Keratinocyte (primary cell): ENCODE measurements around the gene CSNK1G2. TPM values are rescaled to one million over a fixed set of nuclear protein-coding genes. Genes with fewer than 3 reads are reported as not detected.

Experiments
- DNase-seq: peaks from one replicate; pipeline ENCODE4 v3.0.0-alpha.2; 2011; ENCODE audit warnings: low read depth, missing footprints, low spot score
- FAIRE-seq: peaks from 2 replicates; lab custom pipeline; 2011; peaks lifted over from hg19 to GRCh38; lab: Jason Lieb, UNC
- H2AFZ ChIP-seq: 2 replicates; pipeline ENCODE4 v1.6.0; 2012; ENCODE audit warnings: low read length, control low read depth, inconsistent platforms; ENCODE audit not compliant: control insufficient read depth
- H3K27ac ChIP-seq: 2 replicates; pipeline ENCODE4 v1.5.1; 2011; ENCODE audit warnings: low read length; ENCODE audit not compliant: control insufficient read depth, insufficient read depth
- H3K27me3 ChIP-seq: 3 replicates; pipeline ENCODE4 v1.6.0; 2011; ENCODE audit warnings: low read length; ENCODE audit not compliant: control insufficient read depth, insufficient read depth; ENCODE audit errors: extremely low read depth
- H3K36me3 ChIP-seq, 2 experiments: 2 replicates in 1 of 2; 3 replicates in 1 of 2; pipeline ENCODE4 v1.5.1; 2011; ENCODE audit warnings: low read length in 2 of 2, mild to moderate bottlenecking in 1 of 2; ENCODE audit not compliant: control insufficient read depth in 2 of 2, insufficient read depth in 2 of 2; ENCODE audit errors: extremely low read depth in 1 of 2
- H3K4me1 ChIP-seq: 3 replicates; pipeline ENCODE4 v1.5.1; 2011; ENCODE audit warnings: low read length; ENCODE audit not compliant: control insufficient read depth, insufficient read depth; ENCODE audit errors: extremely low read depth
- H3K4me2 ChIP-seq: 3 replicates; pipeline ENCODE4 v1.6.0; 2011; ENCODE audit warnings: low read depth, low read length; ENCODE audit not compliant: control insufficient read depth, insufficient read depth; ENCODE audit errors: extremely low read depth
- H3K4me3 ChIP-seq, 3 experiments: fragments of 200-600 bp in 1 of 3; sonication (generic) in 1 of 3; 2 replicates in 2 of 3; 3 replicates in 1 of 3; pipeline ENCODE4 v1.5.1; 2011 to 2016; ENCODE audit warnings: low read length in 3 of 3, mild to moderate bottlenecking in 3 of 3, control low read depth in 2 of 3, inconsistent platforms in 1 of 3, low read depth in 1 of 3, mixed read lengths in 1 of 3, mixed run types in 1 of 3, moderate library complexity in 1 of 3; ENCODE audit not compliant: control insufficient read depth in 2 of 3, insufficient read depth in 2 of 3; ENCODE audit errors: extremely low read depth in 1 of 3
- H3K79me2 ChIP-seq: 2 replicates; pipeline ENCODE4 v1.6.0; 2012; ENCODE audit warnings: low read length; ENCODE audit not compliant: control insufficient read depth, insufficient read depth
- H3K9ac ChIP-seq: 3 replicates; pipeline ENCODE4 v1.6.0; 2011; ENCODE audit warnings: low read length; ENCODE audit not compliant: control insufficient read depth, insufficient read depth; ENCODE audit errors: extremely low read depth
- H3K9me1 ChIP-seq: 3 replicates; pipeline ENCODE4 v1.6.0; 2011; ENCODE audit warnings: low read length; ENCODE audit not compliant: control insufficient read depth, insufficient read depth; ENCODE audit errors: extremely low read depth
- H3K9me3 ChIP-seq: 2 replicates; pipeline ENCODE4 v1.5.1; 2012; ENCODE audit warnings: low read depth, low read length; ENCODE audit not compliant: control insufficient read depth
- H4K20me1 ChIP-seq: 3 replicates; pipeline ENCODE4 v1.6.0; 2011; ENCODE audit warnings: low read length; ENCODE audit not compliant: control insufficient read depth, insufficient read depth; ENCODE audit errors: extremely low read depth
- EZH2 ChIP-seq: IDR thresholded peaks from one replicate; pipeline ENCODE4 v1.6.1; 2012; ENCODE audit warnings: inconsistent platforms, mild to moderate bottlenecking, low read length, moderate library complexity
- dilution Hi-C: fragments of 300-500 bp; cut with MboI; formaldehyde crosslinking; loops from one replicate; pipeline ENCODE4 v1.7.0; 2020; ENCODE audit warnings: low sequenced_read_pairs; ENCODE audit not compliant: extremely low pct_ligation_motif_present
- polyA plus RNA-seq, 5 experiments: library from polyadenylated mRNA; depleted of rRNA in 3 of 5; stranded (reverse) in 3 of 5; stranded (forward) in 1 of 5; unstranded in 1 of 5; fragments of >200 nt; gene quantifications; 1 replicate in 1 of 5; 2 replicates in 3 of 5; 3 replicates in 1 of 5; pipeline versions ENCODE4 v1.2.1 to v1.2.3, GENCODE V29; 2011 to 2012; ENCODE audit warnings: missing spikeins in 2 of 5, low read depth in 1 of 5, low replicate concordance in 1 of 5
- TF ChIP-seq, protein P1 (sequence below), 3 experiments: IDR thresholded peaks in 1 of 3; conservative IDR thresholded peaks in 1 of 3; optimal IDR thresholded peaks in 1 of 3; 2 replicates in 2 of 3; 3 replicates in 1 of 3; pipeline versions ENCODE3 to v1.5.1; 2011; ENCODE audit warnings: low read length in 3 of 3, mild to moderate bottlenecking in 3 of 3, moderate library complexity in 2 of 3, control low read depth in 1 of 3, inconsistent platforms in 1 of 3; ENCODE audit not compliant: insufficient read depth in 2 of 3; ENCODE audit errors: extremely low read depth in 1 of 3

The CSNK1G2 gene
- polyA plus RNA-seq, 1 donor (not counting 4 experiments of a cell fraction or from before 2014, with no cell fraction given) = 34.9 TPM

DNA sequence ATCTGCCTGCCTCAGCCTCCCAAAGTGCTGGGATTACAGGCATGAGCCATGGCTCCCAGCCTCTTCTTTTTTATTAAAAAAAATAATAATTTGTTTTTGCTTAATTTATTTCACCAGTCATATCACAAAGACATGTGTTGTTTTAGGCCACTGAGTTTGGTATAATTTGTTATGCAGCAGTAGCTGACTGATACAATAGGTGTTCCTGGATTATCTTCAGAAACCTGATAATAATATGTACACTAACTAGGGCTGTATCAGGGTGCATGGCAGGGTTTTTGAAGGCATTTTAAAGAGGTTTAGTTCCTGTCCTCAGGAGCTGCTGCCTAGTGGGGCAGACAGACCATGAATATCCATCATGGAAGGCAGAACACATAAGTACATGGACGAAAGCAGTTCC lies 9.5 kb upstream of the CSNK1G2 start:
- Histone ChIP-seq H3K27ac (no peak overlapping the region), H3K4me2 (no peak overlapping the region), H2AFZ (no peak overlapping the region), H3K27me3 (no peaks in the 10 kb centered on the region), H3K36me3 (no peaks in the 10 kb centered on the region), H3K79me2 (no peaks in the 10 kb centered on the region), H3K9me3 (peaks cover 4% of the 10 kb centered on the region), H3K9me1 (no peaks in the 10 kb centered on the region), H3K4me3 (no peak overlapping the region), H4K20me1 (no peaks in the 10 kb centered on the region), H3K4me1 (peaks cover 4% of the 10 kb centered on the region), H3K9ac (no peak overlapping the region)
- dilution Hi-C loops = no loop called here
- FAIRE-seq = no peak
- no peak for DNase-seq
- TF ChIP-seq, protein P1, sequence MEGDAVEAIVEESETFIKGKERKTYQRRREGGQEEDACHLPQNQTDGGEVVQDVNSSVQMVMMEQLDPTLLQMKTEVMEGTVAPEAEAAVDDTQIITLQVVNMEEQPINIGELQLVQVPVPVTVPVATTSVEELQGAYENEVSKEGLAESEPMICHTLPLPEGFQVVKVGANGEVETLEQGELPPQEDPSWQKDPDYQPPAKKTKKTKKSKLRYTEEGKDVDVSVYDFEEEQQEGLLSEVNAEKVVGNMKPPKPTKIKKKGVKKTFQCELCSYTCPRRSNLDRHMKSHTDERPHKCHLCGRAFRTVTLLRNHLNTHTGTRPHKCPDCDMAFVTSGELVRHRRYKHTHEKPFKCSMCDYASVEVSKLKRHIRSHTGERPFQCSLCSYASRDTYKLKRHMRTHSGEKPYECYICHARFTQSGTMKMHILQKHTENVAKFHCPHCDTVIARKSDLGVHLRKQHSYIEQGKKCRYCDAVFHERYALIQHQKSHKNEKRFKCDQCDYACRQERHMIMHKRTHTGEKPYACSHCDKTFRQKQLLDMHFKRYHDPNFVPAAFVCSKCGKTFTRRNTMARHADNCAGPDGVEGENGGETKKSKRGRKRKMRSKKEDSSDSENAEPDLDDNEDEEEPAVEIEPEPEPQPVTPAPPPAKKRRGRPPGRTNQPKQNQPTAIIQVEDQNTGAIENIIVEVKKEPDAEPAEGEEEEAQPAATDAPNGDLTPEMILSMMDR (optimal IDR thresholded peaks at IDR 0.05 in 1 of 3, IDR thresholded peaks at IDR 0.05 in 1 of 3, conservative IDR thresholded peaks at IDR 0.05 in 1 of 3; ENCODE audit: extremely low read depth in 1 of 3, insufficient read depth in 2 of 3, low read length in 3 of 3) = no peak
- TF ChIP-seq EZH2 = no peak

DNA sequence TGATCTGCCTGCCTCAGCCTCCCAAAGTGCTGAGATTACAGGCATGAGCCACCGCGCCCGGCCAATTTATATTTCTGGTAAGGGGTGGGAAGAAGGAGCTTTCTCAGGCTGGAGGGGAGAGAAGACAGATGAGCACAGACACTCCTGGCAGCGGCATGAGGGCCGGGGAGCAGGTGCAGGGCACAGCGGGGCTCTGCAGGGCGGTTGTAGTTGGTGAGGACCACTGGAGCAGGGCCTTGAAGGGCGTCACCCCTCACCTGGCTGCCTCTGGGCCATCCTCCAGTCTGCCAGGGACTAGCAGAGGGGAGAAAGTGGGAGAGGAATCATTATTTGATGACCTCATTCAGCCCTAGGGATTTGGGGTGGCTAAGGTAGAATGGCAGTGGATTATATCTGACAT lies 8.6 kb upstream of the CSNK1G2 start:
- FAIRE-seq = no peak
- no peak for TF ChIP-seq EZH2
- TF ChIP-seq, protein P1 (optimal IDR thresholded peaks at IDR 0.05 in 1 of 3, IDR thresholded peaks at IDR 0.05 in 1 of 3, conservative IDR thresholded peaks at IDR 0.05 in 1 of 3; ENCODE audit: extremely low read depth in 1 of 3, insufficient read depth in 2 of 3, low read length in 3 of 3) = no peak
- Histone ChIP-seq H3K79me2 (no peaks in the 10 kb centered on the region), H3K4me2 (no peak overlapping the region), H3K9ac (no peak overlapping the region), H4K20me1 (no peaks in the 10 kb centered on the region), H3K9me3 (peaks cover 4% of the 10 kb centered on the region), H3K9me1 (no peaks in the 10 kb centered on the region), H3K4me3 (no peak overlapping the region), H2AFZ (no peak overlapping the region), H3K27ac (no peak overlapping the region), H3K4me1 (peaks cover 4% of the 10 kb centered on the region), H3K36me3 (no peaks in the 10 kb centered on the region), H3K27me3 (no peaks in the 10 kb centered on the region)
- dilution Hi-C loops = no loop called here
- DNase-seq = no peak
